Measurements from ENCODE around the gene COL21A1.

DNA sequence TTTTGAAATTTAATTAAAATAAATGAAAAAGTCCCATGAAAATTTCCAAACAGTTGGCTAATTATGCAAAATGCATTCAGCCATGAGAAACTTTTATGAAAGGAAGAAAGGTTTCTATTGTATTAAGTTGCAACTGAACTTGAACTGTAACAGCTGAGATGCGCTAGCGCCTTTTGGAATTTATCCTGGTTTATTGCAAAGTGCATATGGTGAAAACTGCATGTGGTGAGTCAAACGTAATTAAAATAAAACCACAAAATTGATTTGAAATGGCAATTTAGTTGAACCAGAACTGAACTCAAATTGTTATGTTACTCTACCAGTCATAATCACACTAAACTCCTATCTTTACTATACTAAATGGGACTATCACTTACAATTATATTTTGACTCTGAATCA is 46.4 kb upstream of the COL21A1 start:
- TF ChIP-seq, protein P1, sequence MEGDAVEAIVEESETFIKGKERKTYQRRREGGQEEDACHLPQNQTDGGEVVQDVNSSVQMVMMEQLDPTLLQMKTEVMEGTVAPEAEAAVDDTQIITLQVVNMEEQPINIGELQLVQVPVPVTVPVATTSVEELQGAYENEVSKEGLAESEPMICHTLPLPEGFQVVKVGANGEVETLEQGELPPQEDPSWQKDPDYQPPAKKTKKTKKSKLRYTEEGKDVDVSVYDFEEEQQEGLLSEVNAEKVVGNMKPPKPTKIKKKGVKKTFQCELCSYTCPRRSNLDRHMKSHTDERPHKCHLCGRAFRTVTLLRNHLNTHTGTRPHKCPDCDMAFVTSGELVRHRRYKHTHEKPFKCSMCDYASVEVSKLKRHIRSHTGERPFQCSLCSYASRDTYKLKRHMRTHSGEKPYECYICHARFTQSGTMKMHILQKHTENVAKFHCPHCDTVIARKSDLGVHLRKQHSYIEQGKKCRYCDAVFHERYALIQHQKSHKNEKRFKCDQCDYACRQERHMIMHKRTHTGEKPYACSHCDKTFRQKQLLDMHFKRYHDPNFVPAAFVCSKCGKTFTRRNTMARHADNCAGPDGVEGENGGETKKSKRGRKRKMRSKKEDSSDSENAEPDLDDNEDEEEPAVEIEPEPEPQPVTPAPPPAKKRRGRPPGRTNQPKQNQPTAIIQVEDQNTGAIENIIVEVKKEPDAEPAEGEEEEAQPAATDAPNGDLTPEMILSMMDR (conservative IDR thresholded peaks at IDR 0.05), result no peak
- no peak for TF ChIP-seq ZFX (IDR thresholded peaks at IDR 0.05)

Measured in C4-2B (cell line).